Right cardiac atrium (tissue), 5 donors: ENCODE measurements around the gene KDM2B. TPM values are rescaled to one million over a fixed set of nuclear protein-coding genes. Genes with fewer than 3 reads are reported as not detected.

Experiments used
- ATAC-seq, 2 donors: fragments of 200-7000 bp; cut with Tn5 transposase; one replicate each; pipeline versions ENCODE4 v1.8.0 to v1.9.1; 2020; ENCODE audit warnings: moderate library complexity in 2 of 2, mild to moderate bottlenecking in 1 of 2
- DNase-seq, 3 donors: peaks; one replicate each; pipeline ENCODE4 v3.0.0-alpha.2; 2020
- H3K27ac ChIP-seq: one replicate; pipeline ENCODE4 v1.5.1; 2013; ENCODE audit warnings: mild to moderate bottlenecking, low read length, control low read depth, moderate library complexity
- H3K27me3 ChIP-seq: one replicate; pipeline ENCODE4 v1.6.1; 2013; ENCODE audit not compliant: control insufficient read depth, insufficient read depth
- H3K4me1 ChIP-seq: one replicate; pipeline ENCODE4 v1.6.1; 2013; ENCODE audit warnings: low read length; ENCODE audit not compliant: control insufficient read depth, insufficient read depth
- H3K4me3 ChIP-seq: one replicate; pipeline ENCODE4 v1.5.1; 2013; ENCODE audit warnings: low read length, control low read depth
- H3K9me3 ChIP-seq: one replicate; pipeline ENCODE4 v1.6.1; 2013; ENCODE audit warnings: low read length; ENCODE audit not compliant: control insufficient read depth
- WGBS: extraction: QIAGEN DNeasy Blood & Tissue Kit; methylation state at CpG from one replicate; pipeline ENCODE4 v1.1.7; 2013; 5-methylcytosine and 5-hydroxymethylcytosine counted together
- intact Hi-C, 4 donors: fragments of 100-400 bp; cut with DNase I; formaldehyde crosslinking; loops; one replicate each; pipeline versions ENCODE4 v1.11.0 to v1.14.0; 2022 to 2023
- polyA plus RNA-seq: library from polyadenylated mRNA; stranded (reverse); fragments of 200-250 nt; gene quantifications from one replicate; pipeline ENCODE4 v1.2.3, GENCODE V29; 2013
- total RNA-seq, 4 donors: library from RNA; stranded (reverse); fragmentation: NEBNext Ultra II Directional; extraction: Animal tissue kit (Norgen Biotek cat#: 25700); gene quantifications; one replicate each; pipeline ENCODE4 v1.2.1, GENCODE V29; 2021
- donor health status: healthy with polysubstance abuse.
- donor health status: DM: no; HTN: yes; CAD: no.
- donor health status: DM: no; HTN: no; CAD: no.
- donor health status: DM: no; HTN: yes; CAD: no; lungs with severe emphysema.
- donor health status: DM: yes; HTN: yes; CAD: no.

Gene KDM2B
- total and polyA plus RNA-seq, 5 donors = 6.1 to 16.0 (median 13.0) TPM

DNA sequence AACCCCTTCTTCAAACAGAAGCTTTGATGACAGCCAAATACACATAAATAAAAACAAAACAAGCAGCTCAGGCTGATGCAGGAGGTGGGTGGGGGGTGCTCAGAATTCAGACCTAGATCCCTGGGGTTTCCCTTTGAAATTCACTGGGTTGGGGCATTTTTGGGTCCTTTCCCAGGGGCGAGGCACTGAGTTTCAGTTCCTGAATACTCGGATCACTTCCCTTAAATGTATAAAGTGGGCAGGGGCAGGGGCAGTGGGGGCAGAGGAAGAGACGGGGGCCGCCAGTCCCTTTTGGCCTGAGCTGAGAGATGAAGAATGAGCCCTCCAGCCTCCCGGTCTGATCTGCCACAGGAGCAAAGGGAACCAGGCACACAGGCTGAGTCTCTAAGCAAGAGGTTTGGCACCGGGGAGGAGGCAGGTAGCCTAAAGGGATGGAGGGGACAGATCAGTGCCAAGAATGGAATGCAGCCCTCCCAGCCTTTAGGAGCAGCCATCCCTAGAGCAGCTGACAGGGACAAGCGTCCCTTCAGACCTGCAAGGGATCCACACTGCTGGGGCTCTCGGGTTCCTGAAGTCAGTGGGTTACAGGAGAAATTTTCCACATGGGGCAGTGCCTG, 20.3 kb downstream of the KDM2B start:
- H3K27ac ChIP-seq = no peak overlapping the region
- H3K9me3 ChIP-seq = no peaks in the 10 kb centered on the region
- 76% methylated on average over 8 of the region's 8 CpGs for WGBS
- no peaks in the 10 kb centered on the region for H3K27me3 ChIP-seq
- DNase-seq (peak in 1 of 3 donors; percentile 62), ATAC-seq (peak in 1 of 2 donors; percentile 26)
- no peak overlapping the region for H3K4me3 ChIP-seq
- no peaks in the 10 kb centered on the region for H3K4me1 ChIP-seq
- intact Hi-C loops = no loop called here

DNA sequence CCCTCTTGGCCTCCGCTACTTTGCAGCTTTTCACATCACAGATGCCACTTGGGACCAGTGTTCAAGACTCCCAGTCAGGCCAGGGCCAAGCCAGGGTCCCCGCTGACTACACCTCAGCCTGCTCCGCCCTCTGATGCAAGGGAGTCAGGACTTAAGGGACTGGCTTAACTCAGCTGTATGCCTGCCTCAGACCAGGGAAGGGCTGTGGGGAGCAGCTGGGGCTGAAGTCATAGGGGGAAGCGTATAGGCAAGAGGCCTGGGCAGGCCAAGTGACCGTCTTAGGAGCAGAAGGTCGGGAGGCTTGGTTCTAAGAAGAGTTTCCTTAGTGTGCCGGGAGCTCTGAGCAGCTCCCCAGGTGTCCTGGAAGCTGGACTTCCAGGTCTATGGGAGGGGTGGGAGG, 21.9 kb downstream of the KDM2B start:
- DNase-seq (no peak), ATAC-seq (no peak)
- WGBS = 91% methylated on average over 7 of the region's 7 CpGs
- Histone ChIP-seq H3K4me3 (no peak overlapping the region), H3K9me3 (no peaks in the 10 kb centered on the region), H3K27me3 (no peaks in the 10 kb centered on the region), H3K27ac (no peak overlapping the region), H3K4me1 (no peaks in the 10 kb centered on the region)
- intact Hi-C loops = loop anchor here in 3 of 4 donors (5.0 to 10.0 kb wide), 2 partner anchors 66 to 123 kb away; partner anchors contain the start of gene ORAI1 (in 2 of the 3)

DNA sequence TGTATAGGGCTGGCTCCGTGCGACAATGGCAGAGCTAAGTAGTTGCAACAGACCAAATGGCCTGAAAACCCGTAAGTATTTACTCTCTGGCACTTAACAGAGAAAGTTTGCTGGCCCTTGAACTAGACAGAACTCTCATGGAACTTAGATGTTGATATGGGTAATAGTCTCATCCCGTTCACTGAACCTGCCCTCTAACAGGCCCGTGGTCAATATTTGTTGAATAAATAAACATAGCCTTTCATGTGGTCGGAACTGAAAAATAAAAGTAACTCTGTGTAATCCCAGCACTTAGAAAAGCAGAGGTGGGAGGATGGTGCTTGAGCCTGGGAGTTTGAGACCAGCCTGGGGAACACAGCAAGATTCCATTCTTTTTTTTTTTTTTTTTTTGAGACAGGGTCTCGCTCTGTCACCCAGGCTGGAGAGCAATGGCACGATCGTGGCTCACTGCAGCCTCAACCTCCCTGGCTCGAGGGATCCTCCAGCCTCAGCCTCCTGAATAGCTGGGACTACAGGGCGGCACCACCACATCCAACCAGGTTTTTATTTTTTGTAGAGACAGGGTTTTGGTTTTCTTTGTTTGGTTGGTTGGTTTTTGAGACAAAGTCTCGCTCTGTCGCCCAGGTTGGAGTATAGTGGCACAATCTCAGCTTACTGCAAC, 29.7 kb downstream of the KDM2B start:
- Histone ChIP-seq H3K4me1 (no peaks in the 10 kb centered on the region), H3K27ac (no peak overlapping the region), H3K27me3 (no peaks in the 10 kb centered on the region), H3K9me3 (no peaks in the 10 kb centered on the region), H3K4me3 (no peak overlapping the region)
- DNase-seq (no peak), ATAC-seq (no peak)
- intact Hi-C loops = loop anchor here in 3 of 4 donors (5.0 to 10.0 kb wide), 5 partner anchors 71 to 131 kb away; partner anchors contain the start of genes ORAI1 (in 2 of the 3) and MORN3 (in 1 of the 3)
- WGBS = 88% methylated on average over 13 of the region's 13 CpGs

DNA sequence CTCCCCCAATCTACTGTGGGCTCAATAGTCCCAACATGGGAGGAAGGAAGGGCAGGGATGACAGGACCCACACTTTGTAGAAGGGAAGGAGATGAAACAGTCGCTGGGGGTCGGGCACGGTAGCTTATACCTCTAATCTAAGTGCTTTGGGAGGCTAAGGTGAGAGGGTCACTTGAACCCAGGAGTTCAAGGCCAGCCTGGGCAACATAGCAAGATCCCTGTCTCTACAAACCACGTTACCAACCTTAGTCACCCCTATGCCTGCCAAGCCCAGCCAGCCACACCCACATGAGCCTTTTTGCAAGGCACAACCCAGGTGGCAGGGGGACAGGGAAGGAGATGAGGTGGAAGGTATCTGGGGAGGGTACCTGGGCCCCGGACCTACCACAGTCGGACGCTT, 31.7 kb downstream of the KDM2B start:
- Histone ChIP-seq H3K27me3 (no peaks in the 10 kb centered on the region), H3K9me3 (no peaks in the 10 kb centered on the region), H3K4me1 (no peaks in the 10 kb centered on the region), H3K27ac (no peak overlapping the region), H3K4me3 (no peak overlapping the region)
- WGBS = 97% methylated on average over 7 of the region's 7 CpGs
- intact Hi-C loops = no loop called here
- ATAC-seq (no peak), DNase-seq (no peak)

DNA sequence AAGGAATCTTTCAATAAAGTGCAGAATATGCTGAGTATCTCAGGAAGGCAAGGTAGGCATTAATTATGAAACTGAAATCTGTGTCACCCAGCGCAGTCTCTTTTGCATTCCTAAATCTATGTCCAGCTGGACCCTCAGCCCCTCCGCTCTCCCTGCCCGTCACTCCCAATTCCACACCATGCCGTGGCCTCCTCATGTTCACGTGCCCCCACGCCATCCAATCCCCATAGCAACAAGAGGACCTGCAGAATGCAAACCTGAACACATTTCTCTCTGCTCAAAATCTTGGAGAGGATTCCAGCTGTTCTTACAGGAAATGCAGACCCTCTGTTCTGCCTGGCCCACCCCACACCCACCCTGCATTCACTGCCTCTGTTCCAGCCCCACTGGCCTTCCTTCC, 35.3 kb downstream of the KDM2B start:
- H3K27me3 ChIP-seq = no peaks in the 10 kb centered on the region
- H3K27ac ChIP-seq = no peak overlapping the region
- ATAC-seq = no peak
- 95% methylated on average over 6 of the region's 6 CpGs for WGBS
- H3K4me3 ChIP-seq = no peak overlapping the region
- no peaks in the 10 kb centered on the region for H3K9me3 ChIP-seq
- DNase-seq = no peak
- intact Hi-C loops = no loop called here
- H3K4me1 ChIP-seq = no peaks in the 10 kb centered on the region

DNA sequence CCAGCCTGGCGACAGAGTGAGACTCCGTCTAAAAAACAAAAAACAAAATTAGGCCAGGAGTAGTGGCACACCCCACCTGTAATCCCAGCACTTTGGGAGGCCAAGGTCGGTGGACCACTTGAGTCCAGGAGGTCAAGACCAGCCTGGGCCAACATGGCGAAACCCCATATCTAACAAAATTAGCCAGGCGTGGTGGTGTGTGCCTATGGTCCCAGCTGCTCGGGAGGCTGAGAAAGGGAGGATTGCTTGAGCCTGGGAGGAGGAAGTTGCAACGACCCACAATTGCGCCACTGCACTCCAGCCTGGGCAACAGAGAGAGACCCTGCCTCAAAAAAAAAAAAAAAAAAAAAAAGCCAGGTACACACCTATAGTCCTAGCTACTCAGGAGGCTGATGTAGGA, 37.0 kb downstream of the KDM2B start:
- no peaks in the 10 kb centered on the region for H3K9me3 ChIP-seq
- no peak for DNase-seq
- intact Hi-C loops = no loop called here
- H3K4me1 ChIP-seq = no peaks in the 10 kb centered on the region
- no peak for ATAC-seq
- WGBS = 90% methylated on average over 8 of the region's 8 CpGs
- no peak overlapping the region for H3K27ac ChIP-seq
- H3K27me3 ChIP-seq = no peaks in the 10 kb centered on the region
- H3K4me3 ChIP-seq = no peak overlapping the region

DNA sequence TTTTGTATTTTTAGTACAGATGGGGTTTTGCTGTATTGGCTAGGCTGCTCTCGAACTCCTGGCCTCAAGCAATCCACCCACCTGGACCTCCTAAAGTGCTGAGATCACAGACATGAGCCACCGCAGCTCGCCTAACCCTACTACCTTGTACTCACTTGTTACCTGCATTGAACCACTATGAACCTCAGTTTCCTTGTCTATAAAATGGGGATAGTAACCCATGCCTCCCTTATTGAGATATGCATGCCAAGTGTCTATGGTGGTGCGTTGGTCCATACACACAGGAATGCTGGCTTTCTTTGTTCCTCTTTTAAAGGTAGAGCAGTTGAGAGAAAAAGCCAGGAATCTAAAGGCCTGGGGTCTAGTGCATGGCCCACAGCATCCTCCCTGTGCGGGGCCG, 40.9 kb downstream of the KDM2B start:
- no peak overlapping the region for H3K4me3 ChIP-seq
- no peak overlapping the region for H3K27ac ChIP-seq
- H3K9me3 ChIP-seq = no peaks in the 10 kb centered on the region
- 95% methylated on average over 6 of the region's 6 CpGs for WGBS
- no peak for ATAC-seq
- intact Hi-C loops = no loop called here
- no peaks in the 10 kb centered on the region for H3K4me1 ChIP-seq
- DNase-seq = no peak
- H3K27me3 ChIP-seq = no peaks in the 10 kb centered on the region

DNA sequence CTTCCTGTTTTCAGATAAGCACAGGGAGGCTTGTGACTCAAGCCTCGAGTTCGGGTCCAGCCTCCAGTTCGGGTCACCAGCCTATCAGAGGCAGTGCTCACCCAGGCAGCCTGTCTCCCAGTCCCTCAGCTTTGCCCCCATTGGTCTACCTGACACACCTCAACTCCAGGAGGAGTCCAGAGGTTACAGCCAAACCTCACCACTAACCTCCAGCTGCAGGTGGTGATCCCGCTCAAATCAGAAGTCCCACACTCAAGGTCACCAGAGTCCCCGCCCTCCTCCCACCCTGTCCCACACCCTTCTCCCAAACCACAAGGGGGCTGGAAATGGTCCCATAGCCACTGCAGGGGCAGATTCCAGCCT, 42.1 kb downstream of the KDM2B start:
- intact Hi-C loops = no loop called here
- ATAC-seq = no peak
- Histone ChIP-seq H3K9me3 (no peaks in the 10 kb centered on the region), H3K27ac (no peak overlapping the region), H3K4me3 (no peak overlapping the region), H3K4me1 (peaks cover 1% of the 10 kb centered on the region), H3K27me3 (no peaks in the 10 kb centered on the region)
- DNase-seq = no peak
- 63% methylated on average over 5 of the region's 5 CpGs for WGBS

DNA sequence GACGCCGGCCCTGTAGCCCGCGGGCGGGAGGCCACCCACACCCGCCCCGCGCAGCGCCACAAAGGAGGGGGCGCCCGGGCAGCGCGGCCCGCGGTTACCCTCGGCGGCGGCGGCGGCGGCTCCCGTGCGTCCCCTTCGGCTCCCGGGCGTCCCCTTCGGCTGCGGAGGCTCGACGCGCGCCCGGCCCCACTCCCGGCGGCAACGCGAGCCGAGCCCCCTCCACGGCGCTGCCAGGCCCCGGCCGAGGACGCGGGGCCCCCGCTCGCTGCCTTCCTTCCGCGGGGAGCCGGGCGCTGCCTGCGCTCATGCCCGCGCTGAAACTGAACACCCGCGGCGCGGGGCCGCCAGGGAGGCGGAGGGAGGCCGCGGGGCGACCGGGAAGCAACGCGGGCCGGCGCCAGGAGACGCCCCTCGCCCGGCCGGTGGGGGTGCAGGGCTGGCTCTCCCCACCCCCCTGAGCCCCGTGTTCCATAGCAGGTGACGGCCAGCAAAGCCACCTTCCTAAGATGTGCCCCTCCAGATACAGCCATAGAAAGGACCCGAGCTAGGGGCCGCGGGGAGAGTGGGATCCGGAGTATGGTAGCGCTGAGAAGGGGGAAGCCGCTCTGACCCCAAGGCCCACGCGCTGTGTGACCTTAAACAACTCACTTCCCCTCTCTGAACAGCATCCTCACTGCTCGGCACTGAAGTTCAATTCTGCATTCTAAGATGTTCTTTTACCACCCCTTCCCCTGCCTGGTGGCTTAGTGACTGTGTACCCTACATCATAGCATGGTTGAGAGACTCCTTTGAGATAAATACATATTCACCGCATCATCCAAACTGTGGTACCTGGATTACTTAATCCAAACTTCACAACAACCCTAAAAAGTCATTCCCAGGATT, 42.8 kb downstream of the KDM2B start:
- Histone ChIP-seq H3K27me3 (no peaks in the 10 kb centered on the region), H3K27ac (peak overlapping the region; percentile 93), H3K4me1 (peaks cover 6% of the 10 kb centered on the region), H3K4me3 (peak overlapping the region; percentile 72), H3K9me3 (no peaks in the 10 kb centered on the region)
- intact Hi-C loops = no loop called here
- WGBS = 4% methylated on average over 83 of the region's 83 CpGs
- peak; percentile 5 to 15 for ATAC-seq
- DNase-seq = peak in 2 of 3 donors; percentile 65 to 68

DNA sequence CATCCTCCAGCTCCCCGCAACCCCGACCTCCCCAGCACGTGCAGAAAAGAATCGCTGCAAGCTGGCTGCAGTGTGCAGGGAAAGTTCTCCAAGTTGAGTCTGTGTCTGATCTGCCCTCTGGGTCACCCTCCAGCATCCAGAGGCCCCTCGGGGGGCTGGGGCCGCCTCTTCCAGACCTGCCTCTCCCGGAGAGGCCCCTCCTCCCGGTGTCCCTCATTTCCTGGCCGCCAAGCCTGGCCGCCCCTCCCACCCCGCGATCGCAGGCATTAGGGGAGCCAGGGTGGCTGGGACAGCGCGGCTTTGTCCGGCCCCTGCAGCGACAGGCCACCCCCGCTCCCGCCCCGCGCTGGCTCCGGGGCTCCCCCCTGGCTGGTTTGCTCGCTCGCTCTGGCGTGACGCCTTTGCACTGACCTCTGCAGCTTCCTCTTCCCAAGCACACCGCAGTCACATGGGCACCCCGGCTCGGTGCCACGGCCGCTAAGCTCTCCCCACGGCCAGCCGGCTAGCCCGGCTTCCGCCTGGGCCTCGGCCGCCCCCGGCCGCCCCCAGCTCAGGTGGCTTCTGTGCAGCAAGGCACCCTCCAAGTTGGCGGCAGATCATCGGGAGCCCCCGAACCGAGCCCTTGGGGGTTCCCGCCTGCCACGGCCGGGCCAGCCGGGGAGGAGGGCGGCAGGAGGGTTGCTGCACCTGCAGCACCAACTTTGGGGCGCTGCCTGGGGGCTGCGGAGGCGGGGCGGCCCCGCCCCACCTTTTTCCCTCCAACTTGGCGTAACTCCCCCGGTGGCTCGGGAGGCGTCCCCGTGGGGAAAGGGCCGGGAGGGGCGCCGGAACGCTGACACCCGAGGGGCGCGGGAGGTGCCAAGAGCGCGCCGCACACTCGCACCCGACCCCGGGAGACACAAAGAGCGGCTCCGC, 43.7 kb downstream of the KDM2B start:
- peak overlapping the region; percentile 93 for H3K27ac ChIP-seq
- WGBS = under 1% methylated on average over 73 of the region's 73 CpGs
- intact Hi-C loops = no loop called here

More for the DNA sequence above, 43.7 kb downstream of the KDM2B start:
- DNase-seq = peak; percentile 87 to 97 (median 96)
- Histone ChIP-seq H3K4me3 (peak overlapping the region; percentile 72), H3K27me3 (no peaks in the 10 kb centered on the region), H3K4me1 (peaks cover 6% of the 10 kb centered on the region), H3K9me3 (no peaks in the 10 kb centered on the region)
- peak; percentile 85 to 87 for ATAC-seq
